ENCODE measurements around the gene P3H1.
A peak's percentile ranks its signal among the peaks of the same experiment; 100 is the strongest.
"Not testable (repeated sequence)": the region's sequence is repeated elsewhere in the genome, so short reads cannot be mapped to it uniquely, and the experiment has no call there.

Gene P3H1

DNA sequence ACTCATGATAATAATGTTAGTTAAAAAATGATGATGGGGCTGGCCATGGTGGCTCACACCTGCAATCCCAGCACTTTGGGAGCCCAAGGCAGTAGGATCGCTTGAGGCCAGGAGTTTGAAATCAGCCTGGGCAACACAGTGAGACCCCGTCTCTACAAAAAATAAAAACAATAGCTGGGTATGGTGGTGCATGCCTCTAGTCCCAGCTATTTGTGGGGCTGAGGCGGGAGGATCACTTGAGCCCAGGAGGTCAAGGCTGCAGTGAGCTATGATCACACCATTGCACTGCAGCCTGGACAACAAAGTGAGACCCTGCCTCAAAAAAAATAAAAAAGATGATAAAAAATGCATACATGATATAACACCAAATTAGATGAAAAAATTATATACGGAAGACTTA is 5.3 kb downstream of the P3H1 start:
- no peak for TF ChIP-seq POU2F2 (IDR thresholded peaks at IDR 0.05; ENCODE audit: low read depth, low read length)
- TF ChIP-seq SPI1 (IDR thresholded peaks at IDR 0.05; ENCODE audit: low read depth, low read length) = no peak
- TF ChIP-seq TAF1 (IDR thresholded peaks at IDR 0.05; ENCODE audit: low read depth, low read length) = no peak
- TF ChIP-seq PAX5 (IDR thresholded peaks at IDR 0.05; ENCODE audit: insufficient read depth, low read length, severe bottlenecking) = no peak
- no peak for TF ChIP-seq POLR2A (IDR thresholded peaks at IDR 0.05; ENCODE audit: low read depth, low read length)
- TF ChIP-seq POLR2AphosphoS5 (IDR thresholded peaks at IDR 0.05; ENCODE audit: low read depth, low read length) = no peak
- FAIRE-seq = no peak
- DNase-seq (ENCODE audit: insufficient read length, low spot score) = no peak

DNA sequence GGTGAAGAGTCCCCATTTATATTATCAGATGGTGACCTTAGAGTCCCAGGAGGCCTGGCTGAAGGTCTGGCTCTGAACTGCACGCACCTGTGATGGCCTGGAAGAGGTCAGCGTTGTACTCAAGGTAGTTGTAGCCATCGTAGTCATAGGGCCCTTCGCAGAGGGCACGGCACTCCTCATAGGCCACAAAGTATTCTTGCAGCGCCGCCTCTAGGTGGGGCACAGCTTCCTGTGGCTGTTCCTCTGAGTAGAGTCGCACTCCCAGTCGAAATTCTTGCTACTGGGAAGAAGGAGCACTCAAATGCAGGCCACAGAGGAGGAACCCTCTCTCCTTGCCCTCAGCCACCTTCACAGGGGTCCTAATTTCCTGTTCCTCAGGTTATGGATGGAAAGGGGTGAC is 7.7 kb downstream of the P3H1 start:
- TF ChIP-seq POLR2AphosphoS5 (IDR thresholded peaks at IDR 0.05; ENCODE audit: low read depth, low read length) (no peak), SPI1 (IDR thresholded peaks at IDR 0.05; ENCODE audit: low read depth, low read length) (no peak), POLR2A (IDR thresholded peaks at IDR 0.05; ENCODE audit: low read depth, low read length) (no peak), PAX5 (IDR thresholded peaks at IDR 0.05; ENCODE audit: insufficient read depth, low read length, severe bottlenecking) (no peak), TAF1 (IDR thresholded peaks at IDR 0.05; ENCODE audit: low read depth, low read length) (no peak), POU2F2 (IDR thresholded peaks at IDR 0.05; ENCODE audit: low read depth, low read length) (no peak)

DNA sequence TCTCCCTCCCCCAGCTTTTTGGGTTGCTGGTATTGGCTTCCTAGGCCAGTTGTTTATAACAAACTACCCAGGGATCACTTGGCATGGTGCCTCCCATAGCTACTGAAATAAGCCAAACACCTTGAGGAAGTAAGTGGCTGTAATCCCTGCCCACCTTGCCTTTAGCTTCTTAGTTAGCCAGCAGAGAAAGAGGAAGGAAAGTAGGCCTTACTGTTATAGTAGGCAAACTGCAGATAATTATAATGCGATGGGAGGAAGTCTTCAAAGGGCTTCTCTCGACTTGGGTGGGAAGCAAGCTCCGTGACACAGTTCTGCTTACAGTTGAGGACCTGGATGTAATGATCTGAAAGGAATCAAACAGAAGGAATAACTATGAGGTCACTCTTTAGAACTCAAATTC is 8.2 kb downstream of the P3H1 start:
- no peak for DNase-seq (ENCODE audit: insufficient read length, low spot score)
- TF ChIP-seq PAX5 (IDR thresholded peaks at IDR 0.05; ENCODE audit: insufficient read depth, low read length, severe bottlenecking) (no peak), TAF1 (IDR thresholded peaks at IDR 0.05; ENCODE audit: low read depth, low read length) (no peak), POU2F2 (IDR thresholded peaks at IDR 0.05; ENCODE audit: low read depth, low read length) (no peak), POLR2AphosphoS5 (IDR thresholded peaks at IDR 0.05; ENCODE audit: low read depth, low read length) (no peak), POLR2A (IDR thresholded peaks at IDR 0.05; ENCODE audit: low read depth, low read length) (no peak), SPI1 (IDR thresholded peaks at IDR 0.05; ENCODE audit: low read depth, low read length) (no peak)
- FAIRE-seq = no peak

More for the DNA sequence above, 7.7 kb downstream of the P3H1 start:
- no peak for DNase-seq (ENCODE audit: insufficient read length, low spot score)
- FAIRE-seq = no peak

DNA sequence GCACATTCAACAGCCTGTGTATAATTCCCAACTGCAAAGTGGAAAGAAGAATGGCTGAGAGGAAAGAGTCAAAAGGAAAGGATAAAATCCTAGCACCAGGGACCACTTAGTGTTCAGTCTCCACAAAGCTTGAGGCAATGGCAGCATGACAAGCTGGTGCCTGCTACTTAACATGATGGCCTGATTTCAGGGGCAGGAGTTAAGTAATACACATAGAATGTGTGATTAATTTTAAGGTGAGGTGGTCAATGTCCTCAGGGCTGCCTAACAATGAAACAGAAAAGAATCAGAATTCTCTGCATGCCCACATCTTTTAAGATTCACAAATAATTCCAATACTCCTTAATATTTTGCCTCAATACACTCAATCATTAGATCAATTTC is 8.9 kb downstream of the P3H1 start:
- no peak for FAIRE-seq
- TF ChIP-seq POU2F2 (IDR thresholded peaks at IDR 0.05; ENCODE audit: low read depth, low read length) (no peak), POLR2AphosphoS5 (IDR thresholded peaks at IDR 0.05; ENCODE audit: low read depth, low read length) (no peak), TAF1 (IDR thresholded peaks at IDR 0.05; ENCODE audit: low read depth, low read length) (no peak), POLR2A (IDR thresholded peaks at IDR 0.05; ENCODE audit: low read depth, low read length) (no peak), PAX5 (IDR thresholded peaks at IDR 0.05; ENCODE audit: insufficient read depth, low read length, severe bottlenecking) (no peak), SPI1 (IDR thresholded peaks at IDR 0.05; ENCODE audit: low read depth, low read length) (no peak)
- no peak for DNase-seq (ENCODE audit: insufficient read length, low spot score)

DNA sequence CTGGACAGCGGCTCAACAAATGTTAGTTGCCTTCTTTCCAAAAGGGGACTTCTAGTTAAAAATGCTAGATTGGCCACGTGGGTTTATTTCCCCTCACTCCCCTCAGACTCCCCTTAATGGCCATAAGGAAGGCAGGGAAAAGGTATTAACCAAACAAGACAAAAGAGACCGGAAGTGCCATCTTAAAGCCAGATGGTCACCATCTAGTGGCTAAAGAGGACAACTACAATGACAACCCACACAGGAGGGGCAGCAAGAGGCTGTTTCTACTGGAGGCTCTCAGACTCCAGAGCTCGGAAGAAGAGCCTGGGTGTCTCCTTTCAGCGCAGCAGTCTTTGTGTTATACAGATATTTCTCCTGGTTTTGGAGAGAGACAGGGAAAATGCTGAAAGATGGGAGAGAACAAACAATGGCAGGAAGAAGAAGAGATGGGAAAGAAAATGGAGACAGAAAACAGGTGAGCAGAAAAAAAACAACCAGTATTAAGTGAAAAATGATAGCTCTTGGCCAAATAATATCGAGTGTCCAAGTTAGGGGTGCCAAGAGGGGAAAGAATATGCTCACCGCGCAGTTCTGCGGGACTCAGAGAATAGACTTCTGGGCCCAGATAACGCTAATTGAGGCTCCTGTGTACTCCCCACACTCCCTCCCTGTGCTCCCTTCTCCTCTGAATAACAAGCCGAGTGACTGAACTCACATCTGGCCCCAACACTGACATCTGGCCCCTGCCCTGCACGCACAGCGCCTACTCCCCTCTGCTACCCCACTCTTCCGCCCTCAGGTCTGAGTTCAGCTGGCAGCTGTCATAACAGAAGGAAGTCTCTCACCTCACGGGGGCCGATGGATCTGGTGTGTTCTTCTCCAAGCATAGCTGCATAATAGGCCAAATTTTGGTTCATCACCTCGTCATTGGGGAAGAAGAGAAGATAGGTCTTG is 9.6 kb downstream of the P3H1 start:
- no peak for DNase-seq (ENCODE audit: insufficient read length, low spot score)
- peak; percentile 50 for FAIRE-seq
- TF ChIP-seq POLR2AphosphoS5 (IDR thresholded peaks at IDR 0.05; ENCODE audit: low read depth, low read length) (no peak), TAF1 (IDR thresholded peaks at IDR 0.05; ENCODE audit: low read depth, low read length) (no peak), PAX5 (IDR thresholded peaks at IDR 0.05; ENCODE audit: insufficient read depth, low read length, severe bottlenecking) (no peak), POLR2A (IDR thresholded peaks at IDR 0.05; ENCODE audit: low read depth, low read length) (no peak), SPI1 (IDR thresholded peaks at IDR 0.05; ENCODE audit: low read depth, low read length) (0 out of 2 replicates have a peak, but pooled peaks have one; percentile 15), POU2F2 (IDR thresholded peaks at IDR 0.05; ENCODE audit: low read depth, low read length) (no peak)

DNA sequence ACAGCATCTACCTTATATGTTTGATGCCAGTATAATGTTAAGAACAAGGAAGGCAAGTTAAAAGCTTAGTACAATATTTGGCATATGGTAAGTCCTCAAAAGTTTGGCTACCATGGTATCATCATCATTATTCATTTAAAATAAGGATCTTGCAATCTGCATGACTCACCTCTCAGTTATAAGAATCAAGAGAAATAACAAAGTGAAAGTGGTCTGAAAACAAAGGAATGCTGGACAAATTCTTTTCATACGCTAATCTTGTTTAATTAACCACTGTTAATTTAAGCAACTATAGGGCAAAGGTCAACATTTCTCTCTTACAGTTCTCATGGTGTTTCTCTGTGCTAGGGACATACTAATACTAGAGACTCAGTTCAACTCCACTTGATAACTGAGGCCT is 13.8 kb downstream of the P3H1 start:
- no peak for FAIRE-seq
- no peak for TF ChIP-seq PAX5 (IDR thresholded peaks at IDR 0.05; ENCODE audit: insufficient read depth, low read length, severe bottlenecking)
- TF ChIP-seq POU2F2 (IDR thresholded peaks at IDR 0.05; ENCODE audit: low read depth, low read length) = no peak
- TF ChIP-seq POLR2A (IDR thresholded peaks at IDR 0.05; ENCODE audit: low read depth, low read length) = no peak
- TF ChIP-seq POLR2AphosphoS5 (IDR thresholded peaks at IDR 0.05; ENCODE audit: low read depth, low read length) = no peak
- TF ChIP-seq TAF1 (IDR thresholded peaks at IDR 0.05; ENCODE audit: low read depth, low read length) = no peak
- no peak for TF ChIP-seq SPI1 (IDR thresholded peaks at IDR 0.05; ENCODE audit: low read depth, low read length)
- no peak for DNase-seq (ENCODE audit: insufficient read length, low spot score)

DNA sequence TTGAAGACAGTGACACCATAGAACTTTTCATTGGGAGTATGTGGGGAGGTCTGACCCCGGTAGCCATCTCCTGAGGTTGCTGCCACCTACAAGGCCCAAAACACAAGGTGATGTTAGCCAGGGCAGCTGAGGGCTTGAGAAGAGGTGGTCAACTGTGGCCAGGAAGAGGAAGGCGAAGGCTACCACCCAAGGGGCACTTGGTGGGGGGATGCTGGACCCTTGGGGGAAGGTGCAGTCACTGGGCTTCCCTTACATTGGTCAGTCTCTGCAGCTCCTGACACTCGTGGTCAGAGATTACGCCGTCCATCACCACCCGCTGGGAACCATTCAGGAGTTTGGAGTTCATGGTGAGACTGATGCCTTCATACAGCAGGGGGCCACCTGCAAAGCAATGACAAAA is 14.5 kb downstream of the P3H1 start:
- FAIRE-seq = no peak
- no peak for DNase-seq (ENCODE audit: insufficient read length, low spot score)
- no peak for TF ChIP-seq POLR2A (IDR thresholded peaks at IDR 0.05; ENCODE audit: low read depth, low read length)

DNA sequence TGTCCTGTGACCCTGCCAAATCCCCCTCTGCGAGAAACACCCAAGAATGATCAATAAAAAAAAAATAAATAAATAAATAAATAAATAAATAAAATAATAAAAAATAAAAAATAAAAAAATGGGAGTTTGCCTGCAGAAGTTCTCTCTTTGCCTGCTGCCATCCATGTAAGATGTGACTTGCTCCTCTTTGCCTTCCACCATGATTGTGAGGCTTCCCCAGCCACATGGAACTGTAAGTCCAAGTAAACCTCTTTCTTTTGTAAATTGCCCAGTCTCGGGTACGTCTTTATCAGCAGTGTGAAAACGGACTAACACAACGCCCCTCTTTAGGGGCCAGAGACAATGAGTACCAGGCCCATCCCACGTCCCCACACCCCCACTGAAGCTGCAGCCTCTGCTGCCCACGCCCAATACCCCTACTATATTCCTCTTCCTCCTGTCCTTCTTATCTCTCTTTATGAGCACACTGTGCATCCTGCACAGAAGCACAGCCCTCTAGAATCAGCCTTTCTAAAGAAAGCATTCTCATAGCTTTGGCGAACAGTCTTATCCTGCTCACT is 15.2 kb downstream of the P3H1 start:
- FAIRE-seq = not testable (repeated sequence)

DNA sequence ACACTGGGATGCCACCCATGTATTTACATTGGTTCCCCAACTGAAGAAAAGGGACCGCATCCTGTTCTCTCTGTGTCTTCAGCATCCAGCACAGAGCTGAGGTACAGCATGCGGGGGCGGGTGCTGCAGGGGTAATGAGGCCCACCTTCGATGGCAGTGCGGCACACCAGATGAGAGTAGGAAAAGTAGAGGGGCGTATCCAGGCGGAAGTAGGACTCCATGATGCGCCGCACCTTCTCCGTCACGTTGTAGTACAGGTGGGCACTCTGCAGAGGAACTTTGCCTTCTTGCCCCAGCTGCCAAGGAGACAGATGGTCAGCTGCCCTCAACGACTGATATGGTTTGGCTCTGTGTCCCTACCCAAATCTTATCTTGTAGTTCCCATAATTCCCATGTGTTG is 16.8 kb downstream of the P3H1 start:
- no peak for FAIRE-seq
- no peak for DNase-seq (ENCODE audit: insufficient read length, low spot score)
- TF ChIP-seq POU2F2 (IDR thresholded peaks at IDR 0.05; ENCODE audit: low read depth, low read length) = no peak

More for the DNA sequence above, 15.2 kb downstream of the P3H1 start:
- not testable (repeated sequence) for DNase-seq (ENCODE audit: insufficient read length, low spot score)

Measured in GM12891 (cell line).